Astrocyte (in vitro differentiated cells and primary cell): ENCODE data around the gene LRRC3.

Experiments
- CTCF ChIP-seq: IDR thresholded peaks from 2 replicates; pipeline ENCODE4 v1.5.1; 2011; ENCODE audit warnings: low read depth, mild to moderate bottlenecking, inconsistent platforms, low read length, moderate library complexity; ENCODE audit not compliant: insufficient read depth
- EZH2 ChIP-seq: IDR thresholded peaks from 2 replicates; pipeline ENCODE4 v1.6.1; 2012; ENCODE audit warnings: mild to moderate bottlenecking, low read length, inconsistent platforms; ENCODE audit not compliant: insufficient read depth

- TF ChIP-seq CTCF (no peak), EZH2 (no peak)
Measured at GRCh38 chr21:44432841-44433790, 22.2 kb upstream of the LRRC3 start.
